ENCODE measurements around the gene NCOA3.

The NCOA3 gene

GRCh38 chr20:47568019-47568418, 66.3 kb downstream of the NCOA3 start:
- peak overlapping the region; percentile 93 for H3K27ac ChIP-seq
- TF ChIP-seq CTCF (conservative IDR thresholded peaks at IDR 0.05) = no peak

- peak overlapping the region; percentile 93 for H3K27ac ChIP-seq
- no peak for TF ChIP-seq CTCF (conservative IDR thresholded peaks at IDR 0.05)
Measured at GRCh38 chr20:47568837-47569410, 67.2 kb downstream of the NCOA3 start.

DNA sequence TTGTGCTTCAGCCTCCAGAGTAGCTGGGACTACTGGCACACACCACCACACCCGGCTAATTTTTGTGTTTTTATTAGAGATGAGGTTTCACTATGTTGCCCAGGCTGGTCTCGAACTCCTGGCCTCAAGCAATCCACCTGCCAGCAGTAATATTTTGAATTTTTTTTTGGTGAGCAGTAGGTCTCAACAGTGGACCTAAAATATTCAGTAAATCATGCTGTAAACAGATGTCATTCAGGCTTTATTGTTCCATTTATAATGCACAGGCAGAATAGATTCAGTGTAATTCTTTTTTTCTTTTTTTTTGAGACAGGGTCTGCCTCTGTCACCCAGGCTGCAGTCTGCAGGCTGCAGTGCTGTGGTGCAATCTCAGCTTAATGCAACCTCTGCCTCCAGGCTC, 69.7 kb downstream of the NCOA3 start:
- TF ChIP-seq CTCF (conservative IDR thresholded peaks at IDR 0.05) = no peak
- H3K27ac ChIP-seq = no peak overlapping the region

- H3K27ac ChIP-seq = no peak overlapping the region
- TF ChIP-seq CTCF (conservative IDR thresholded peaks at IDR 0.05) = no peak
Measured at GRCh38 chr20:47572105-47572729, 70.5 kb downstream of the NCOA3 start.

- H3K27ac ChIP-seq = no peak overlapping the region
- no peak for TF ChIP-seq CTCF (conservative IDR thresholded peaks at IDR 0.05)
Measured at GRCh38 chr20:47573559-47573958, 71.9 kb downstream of the NCOA3 start.

DNA sequence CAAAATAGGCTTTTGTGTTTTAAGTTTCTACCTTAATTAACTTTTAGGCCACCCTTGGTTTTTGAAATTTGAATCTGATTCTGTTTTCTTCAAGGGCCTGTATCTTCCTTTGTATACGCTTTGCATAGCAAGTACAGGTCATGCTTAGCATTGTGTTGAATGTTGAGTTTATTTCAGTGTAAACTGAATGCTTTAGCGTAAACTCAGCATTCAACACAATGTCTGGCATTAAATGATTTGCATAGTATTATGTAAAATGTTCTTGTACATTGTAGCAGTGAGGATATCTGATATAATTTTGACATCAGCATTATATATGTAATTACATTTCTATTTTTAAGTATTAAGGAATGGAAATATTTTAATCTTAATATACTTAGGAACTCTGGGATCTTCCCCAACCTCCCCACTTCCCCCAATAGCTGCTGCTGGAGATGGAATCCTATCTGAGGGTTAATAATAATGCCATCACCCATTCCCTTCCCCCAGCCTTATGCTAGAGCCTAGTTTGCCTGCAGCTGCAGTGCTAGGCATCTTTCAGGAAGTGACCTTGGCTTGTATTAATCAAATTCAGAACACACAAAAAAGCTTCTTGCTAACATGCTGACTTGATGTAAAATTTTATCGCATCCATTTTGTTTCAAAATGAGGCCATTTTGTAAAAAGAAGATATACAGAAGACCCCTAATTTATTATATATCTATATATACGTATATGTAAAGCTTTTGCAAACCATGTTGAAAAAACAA, 73.1 kb downstream of the NCOA3 start:
- H3K27ac ChIP-seq = peak overlapping the region; percentile 44
- no peak for TF ChIP-seq CTCF (conservative IDR thresholded peaks at IDR 0.05)

- peak overlapping the region; percentile 44 for H3K27ac ChIP-seq
- no peak for TF ChIP-seq CTCF (conservative IDR thresholded peaks at IDR 0.05)
Measured at GRCh38 chr20:47576516-47577033, 74.9 kb downstream of the NCOA3 start.
